GM21737 (cell line): ENCODE results near the gene TDP2.
A peak's percentile ranks its signal among the peaks of the same experiment; 100 is the strongest.
"Not testable (repeated sequence)": the region's sequence is repeated elsewhere in the genome, so short reads cannot be mapped to it uniquely, and the experiment has no call there.

Experiments used
- ATAC-seq: cut with Tn5 transposase; IDR thresholded peaks from one replicate; pipeline ENCODE4 v1.9.1; 2021; ENCODE audit warnings: mild to moderate bottlenecking, moderate library complexity; ENCODE audit not compliant: unreplicated experiment

TDP2 gene

GRCh38 chr6:24683297-24684296, 16.9 kb upstream of the TDP2 start:
- no peak for ATAC-seq

- no peak for ATAC-seq
Observed at GRCh38 chr6:24680582-24680981, 13.9 kb upstream of the TDP2 start.

- not testable (repeated sequence) for ATAC-seq
Observed at GRCh38 chr6:24678792-24679352, 12.2 kb upstream of the TDP2 start.

- ATAC-seq, result no peak
Observed at GRCh38 chr6:24673625-24674024, 6.9 kb upstream of the TDP2 start.

GRCh38 chr6:24672620-24673182, 6.0 kb upstream of the TDP2 start:
- no peak for ATAC-seq

- ATAC-seq, result not testable (repeated sequence)
Observed at GRCh38 chr6:24671077-24671476, 4.4 kb upstream of the TDP2 start.

GRCh38 chr6:24670492-24670891, 3.8 kb upstream of the TDP2 start:
- not testable (repeated sequence) for ATAC-seq

GRCh38 chr6:24668997-24669361, 2.3 kb upstream of the TDP2 start:
- no peak for ATAC-seq

- ATAC-seq, result not testable (repeated sequence)
Observed at GRCh38 chr6:24668066-24668996, 1.6 kb upstream of the TDP2 start.

GRCh38 chr6:24667378-24667803, 692 bp upstream of the TDP2 start:
- peak; percentile 1 for ATAC-seq

GRCh38 chr6:24666097-24666640, 530 bp downstream of the TDP2 start:
- peak; percentile 29 for ATAC-seq

GRCh38 chr6:24664046-24664987, 2.4 kb downstream of the TDP2 start:
- ATAC-seq, result no peak

GRCh38 chr6:24663189-24663588, 3.5 kb downstream of the TDP2 start:
- ATAC-seq, result no peak

GRCh38 chr6:24662236-24662635, 4.5 kb downstream of the TDP2 start:
- no peak for ATAC-seq

- not testable (repeated sequence) for ATAC-seq
Observed at GRCh38 chr6:24661759-24662158, 4.9 kb downstream of the TDP2 start.

- ATAC-seq, result no peak
Observed at GRCh38 chr6:24660105-24660504, 6.6 kb downstream of the TDP2 start.

- ATAC-seq, result no peak
Observed at GRCh38 chr6:24659561-24659960, 7.1 kb downstream of the TDP2 start.

- ATAC-seq, result no peak
Observed at GRCh38 chr6:24658573-24659560, 7.8 kb downstream of the TDP2 start.
